ENCODE data around the gene CYTH3.

DNA sequence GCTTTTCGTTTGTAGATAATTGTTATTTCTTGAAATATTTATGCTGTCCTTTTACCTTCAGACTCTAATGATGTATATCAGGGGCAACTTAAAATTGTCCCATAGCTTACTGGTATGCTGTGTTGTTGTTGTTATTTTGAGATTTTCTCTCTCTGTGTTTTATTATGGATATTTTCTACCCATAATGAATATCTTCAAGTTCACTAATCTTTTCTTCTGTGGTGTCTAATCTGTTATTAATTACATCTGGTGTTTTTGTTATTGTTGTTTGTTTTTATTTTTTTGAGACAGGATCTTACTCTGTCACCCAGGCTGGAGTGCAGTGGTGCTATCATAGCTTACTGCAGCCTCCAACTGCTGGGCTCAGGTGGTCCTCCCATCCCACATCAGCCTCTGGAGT, 139.2 kb downstream of the CYTH3 start:
- TF ChIP-seq, protein P1, sequence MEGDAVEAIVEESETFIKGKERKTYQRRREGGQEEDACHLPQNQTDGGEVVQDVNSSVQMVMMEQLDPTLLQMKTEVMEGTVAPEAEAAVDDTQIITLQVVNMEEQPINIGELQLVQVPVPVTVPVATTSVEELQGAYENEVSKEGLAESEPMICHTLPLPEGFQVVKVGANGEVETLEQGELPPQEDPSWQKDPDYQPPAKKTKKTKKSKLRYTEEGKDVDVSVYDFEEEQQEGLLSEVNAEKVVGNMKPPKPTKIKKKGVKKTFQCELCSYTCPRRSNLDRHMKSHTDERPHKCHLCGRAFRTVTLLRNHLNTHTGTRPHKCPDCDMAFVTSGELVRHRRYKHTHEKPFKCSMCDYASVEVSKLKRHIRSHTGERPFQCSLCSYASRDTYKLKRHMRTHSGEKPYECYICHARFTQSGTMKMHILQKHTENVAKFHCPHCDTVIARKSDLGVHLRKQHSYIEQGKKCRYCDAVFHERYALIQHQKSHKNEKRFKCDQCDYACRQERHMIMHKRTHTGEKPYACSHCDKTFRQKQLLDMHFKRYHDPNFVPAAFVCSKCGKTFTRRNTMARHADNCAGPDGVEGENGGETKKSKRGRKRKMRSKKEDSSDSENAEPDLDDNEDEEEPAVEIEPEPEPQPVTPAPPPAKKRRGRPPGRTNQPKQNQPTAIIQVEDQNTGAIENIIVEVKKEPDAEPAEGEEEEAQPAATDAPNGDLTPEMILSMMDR (conservative IDR thresholded peaks at IDR 0.05 in 1 of 2, IDR thresholded peaks at IDR 0.05 in 1 of 2; ENCODE audit: low read depth in 1 of 2, low read length in 2 of 2): no peak
- TF ChIP-seq EZH2 (IDR thresholded peaks at IDR 0.05; ENCODE audit: low read length, missing control alignments): no peak

All from fibroblast of lung (primary cell).